GM03348 (cell line): Measurements from ENCODE around the gene EGFLAM.

ENCODE experiments used
- DNase-seq: peaks from one replicate; pipeline ENCODE4 v3.0.0; 2012; ENCODE audit warnings: low spot score

Gene EGFLAM

DNA sequence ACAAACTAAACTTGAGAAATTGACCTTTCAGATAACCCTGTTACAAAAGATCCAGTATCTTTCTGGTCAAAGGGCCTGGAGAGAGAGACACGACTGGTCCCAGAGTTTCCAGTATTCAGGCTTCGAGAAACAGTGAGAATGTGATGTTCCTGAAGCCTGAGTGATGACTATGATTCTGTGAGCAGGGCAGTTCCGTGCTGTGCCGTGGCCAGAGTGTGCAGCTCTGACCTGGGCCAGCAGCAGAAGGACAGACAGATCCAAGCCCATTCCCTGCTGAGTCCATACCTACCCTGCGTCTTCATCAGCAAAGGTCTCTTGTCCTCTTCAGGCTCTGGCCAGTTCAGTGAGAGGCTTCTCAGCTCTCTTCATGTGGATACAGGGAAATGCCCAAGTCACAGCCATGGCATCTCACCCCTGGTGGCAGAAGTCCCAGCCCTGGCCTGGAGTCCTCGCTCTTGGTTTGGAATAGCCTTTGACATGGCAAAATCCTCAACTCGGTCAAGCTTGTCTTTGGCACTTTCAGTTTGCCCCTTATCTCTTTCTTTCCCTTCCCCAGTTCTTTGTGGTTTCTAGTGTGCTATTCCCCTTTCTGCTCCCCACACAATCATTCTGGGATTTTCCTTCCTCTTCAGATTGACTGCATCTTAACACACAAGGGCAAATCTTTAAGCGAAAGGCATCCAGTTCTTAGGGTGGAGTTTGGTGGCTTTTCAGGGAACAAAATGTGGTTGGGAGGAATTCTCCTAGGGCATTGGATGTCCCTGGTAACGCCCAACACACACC, 190.4 kb downstream of the EGFLAM start:
- no peak for DNase-seq

DNA sequence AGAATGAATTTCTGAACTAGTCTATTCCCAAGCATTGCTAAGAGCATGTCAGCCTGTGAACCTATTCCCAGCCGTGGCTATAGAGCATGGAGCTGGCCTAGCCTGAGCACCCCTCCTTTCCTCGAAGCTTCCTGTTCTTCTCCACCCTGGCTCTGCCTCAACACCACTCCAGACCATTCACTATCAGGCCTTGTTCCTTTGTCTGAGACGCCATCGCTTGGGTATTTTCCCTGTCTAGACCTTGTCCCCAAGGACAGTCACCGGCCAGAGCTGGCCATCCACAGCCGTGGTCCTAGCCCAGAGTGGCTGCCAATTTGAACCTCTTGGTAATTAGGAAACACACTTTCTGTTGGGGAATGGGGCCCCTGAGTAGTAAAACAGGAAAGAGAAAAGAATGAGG, 192.3 kb downstream of the EGFLAM start:
- no peak for DNase-seq

DNA sequence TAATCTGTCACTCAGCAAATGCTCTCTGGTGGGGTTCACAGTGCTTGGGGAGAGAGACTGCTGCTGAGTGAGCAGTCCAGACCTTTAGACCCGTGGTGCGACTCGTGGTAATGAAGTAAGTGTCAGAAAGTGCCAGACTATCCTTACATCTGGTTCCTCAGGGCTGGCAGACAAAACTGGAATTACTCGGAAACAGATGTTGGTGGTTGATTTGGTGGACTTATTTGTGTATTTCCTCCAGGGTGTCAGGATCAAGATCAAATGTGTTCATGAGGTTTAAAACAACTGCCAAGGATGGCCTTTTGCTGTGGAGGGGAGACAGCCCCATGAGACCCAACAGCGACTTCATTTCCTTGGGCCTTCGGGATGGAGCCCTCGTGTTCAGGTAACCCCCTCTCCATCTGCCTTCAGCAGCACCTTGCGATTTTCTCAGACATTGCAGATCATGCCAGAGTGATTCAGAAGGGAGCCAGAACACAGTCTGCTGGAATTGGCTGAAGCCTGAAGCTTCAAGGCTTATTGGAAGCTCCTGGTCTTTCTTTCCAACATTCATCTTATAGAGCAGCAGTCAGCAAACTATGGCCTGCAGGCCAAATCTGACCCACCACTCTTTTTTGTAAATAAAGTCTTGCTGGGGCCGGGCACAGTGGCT, 192.8 kb downstream of the EGFLAM start:
- DNase-seq = peak; percentile 59

DNA sequence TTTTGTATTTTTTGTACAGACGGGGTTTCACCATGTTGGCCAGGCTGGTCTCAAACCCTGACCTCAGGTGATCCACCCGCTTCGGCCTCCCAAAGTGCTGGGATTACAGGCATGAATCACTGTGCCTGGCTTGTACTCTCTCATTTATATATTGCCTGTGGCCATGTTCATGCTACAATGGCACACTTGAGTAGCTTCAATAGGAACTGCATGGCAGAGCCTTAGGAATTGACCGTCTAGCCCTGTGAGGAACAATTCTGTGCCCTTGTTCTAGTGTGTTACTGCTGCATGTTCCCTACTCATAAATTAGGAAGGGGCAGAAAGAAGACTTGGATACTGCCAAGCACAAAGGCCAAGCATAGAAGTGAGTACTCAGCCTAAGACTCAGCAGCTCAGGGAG, 193.8 kb downstream of the EGFLAM start:
- DNase-seq = no peak

DNA sequence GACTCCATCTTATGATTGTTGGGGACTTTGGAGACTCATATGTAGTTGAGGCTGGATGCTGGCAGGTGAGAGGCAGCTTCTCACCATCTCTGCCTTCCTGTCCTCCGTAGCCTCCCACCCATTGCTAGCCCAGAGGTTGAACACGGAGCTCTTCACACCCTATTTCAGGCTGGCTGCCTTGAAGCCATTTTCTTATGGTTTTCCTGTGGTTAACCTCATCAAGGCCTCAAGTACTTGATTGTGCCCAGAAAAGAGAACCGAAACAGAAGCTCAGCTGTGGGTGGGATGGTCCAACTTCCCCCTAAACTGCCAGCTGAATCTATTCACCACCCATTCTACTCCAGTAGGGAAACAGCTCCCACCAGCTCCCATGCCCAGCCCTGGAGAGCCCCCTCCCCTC, 195.1 kb downstream of the EGFLAM start:
- DNase-seq = no peak

DNA sequence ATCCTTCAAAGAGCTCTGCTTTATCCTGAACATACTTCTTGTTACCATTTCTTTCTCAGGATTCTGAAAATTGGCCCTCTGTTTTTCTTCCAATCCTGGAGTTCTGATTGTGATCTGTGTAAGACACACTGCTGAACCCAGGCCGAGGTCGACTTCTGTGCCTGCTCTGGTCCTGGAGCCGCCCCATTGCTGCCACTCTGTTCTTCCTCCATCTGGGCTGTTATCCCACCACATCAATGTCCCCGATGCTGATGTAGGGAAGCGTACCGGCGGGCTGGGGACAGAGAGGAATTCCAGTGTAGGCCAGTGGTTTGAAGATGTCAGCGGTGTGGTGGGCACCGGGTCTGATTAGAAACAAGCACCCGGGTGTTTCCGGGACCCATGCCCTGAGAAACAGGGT, 195.6 kb downstream of the EGFLAM start:
- no peak for DNase-seq

DNA sequence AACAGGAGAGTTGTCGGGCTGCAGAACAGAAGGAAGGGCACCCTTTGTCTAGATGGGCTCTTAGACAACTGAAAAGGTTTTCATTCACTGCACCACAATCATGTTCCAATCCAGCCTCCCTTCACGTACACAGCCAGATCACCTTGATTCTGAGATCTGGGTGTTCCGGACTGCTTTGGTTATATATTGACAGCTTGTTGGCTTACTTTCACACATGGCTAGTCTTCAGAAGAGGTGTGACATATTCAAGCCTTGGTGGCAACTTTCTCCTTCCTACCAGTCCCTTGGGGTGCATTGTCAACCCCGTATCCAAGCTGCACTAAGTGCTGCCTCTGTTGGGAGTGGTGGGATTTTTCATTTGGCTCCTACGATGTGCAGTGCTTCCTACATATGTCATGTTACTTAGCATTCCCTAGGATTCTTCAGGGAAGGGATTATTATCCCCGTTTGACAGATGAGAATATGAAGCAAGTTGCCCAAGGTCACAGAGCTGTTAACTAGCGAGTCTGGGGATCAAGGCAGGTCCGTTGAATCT, 197.5 kb downstream of the EGFLAM start:
- DNase-seq = no peak

DNA sequence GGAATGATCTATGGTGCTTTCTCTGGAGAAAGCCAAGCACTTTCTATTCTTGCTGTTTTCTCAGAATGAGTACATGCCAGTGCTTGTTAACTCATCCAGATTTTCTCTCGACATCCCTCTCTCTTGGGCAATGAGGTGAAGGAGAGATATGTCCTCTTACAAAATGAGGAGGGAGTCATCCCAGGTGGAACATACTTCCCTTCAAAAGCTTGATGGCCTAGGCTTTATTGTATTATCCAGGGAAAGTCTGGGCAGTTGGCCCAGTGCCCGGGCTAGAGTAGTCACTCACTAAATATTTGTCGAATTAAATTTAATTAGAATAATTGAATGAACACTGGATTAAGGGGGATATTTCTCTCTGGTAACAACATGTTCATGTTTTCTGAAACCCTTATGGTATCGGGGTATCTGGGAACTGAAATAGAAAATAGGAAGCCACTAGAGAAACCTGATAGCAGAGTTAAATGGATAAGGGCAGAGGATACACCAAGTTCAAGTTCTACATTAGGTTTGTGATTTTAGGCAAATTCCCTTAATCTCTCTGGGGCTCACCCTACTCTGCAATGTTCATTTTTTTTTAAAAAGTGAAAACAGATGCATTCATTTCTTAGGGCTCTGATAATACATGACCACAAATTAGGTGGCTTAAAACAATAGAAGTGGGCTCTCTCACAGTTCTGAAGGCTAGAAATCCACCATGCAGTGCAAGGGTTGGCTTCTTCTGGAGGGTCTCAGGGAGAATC, 198.5 kb downstream of the EGFLAM start:
- DNase-seq = no peak

DNA sequence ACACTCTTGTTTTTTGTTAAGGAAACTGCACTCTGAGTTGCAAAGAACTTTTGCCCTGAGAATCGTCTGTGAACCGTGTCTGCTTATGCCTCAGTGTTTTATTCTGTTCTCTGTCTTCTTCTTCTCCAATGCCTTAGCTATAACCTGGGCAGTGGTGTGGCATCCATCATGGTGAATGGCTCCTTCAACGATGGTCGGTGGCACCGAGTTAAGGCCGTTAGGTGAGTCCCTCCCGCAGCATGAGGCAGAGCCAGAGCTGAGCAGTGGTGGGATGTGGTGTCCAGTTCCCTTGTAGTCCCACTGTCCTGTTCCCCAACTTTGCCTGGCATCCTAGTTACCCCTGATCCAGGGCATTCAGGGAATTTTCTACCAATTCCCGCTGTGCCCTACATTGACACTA, 199.8 kb downstream of the EGFLAM start:
- no peak for DNase-seq

DNA sequence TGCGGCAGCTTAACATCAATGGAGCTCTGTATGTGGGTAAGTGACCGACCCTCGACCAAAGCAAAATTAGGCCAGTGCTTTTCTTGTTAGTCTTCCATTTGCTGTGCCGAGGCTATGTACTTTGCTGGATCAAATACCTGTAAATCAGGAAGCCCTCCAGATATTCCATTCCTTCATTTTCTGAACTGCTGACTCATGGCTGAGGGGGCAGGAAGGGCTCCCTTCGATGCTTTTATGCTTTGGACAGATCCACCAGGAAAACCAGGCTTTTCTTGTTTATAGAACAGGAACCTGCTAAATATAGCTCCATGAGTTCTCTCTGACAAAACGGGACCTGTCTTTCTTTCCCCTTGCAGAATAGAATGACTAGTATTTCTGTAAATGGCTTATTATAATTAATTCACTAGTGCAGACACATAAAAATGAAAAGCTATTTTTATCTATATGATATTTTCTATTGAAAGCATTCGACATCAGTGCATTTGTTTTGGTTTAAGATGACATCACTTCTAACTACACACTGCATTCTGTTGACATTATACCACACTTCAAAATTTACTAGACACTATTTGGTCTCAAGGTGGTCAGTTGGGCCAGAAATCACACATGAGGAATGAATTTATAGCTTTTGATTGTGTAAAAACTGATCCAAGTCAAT, 204.7 kb downstream of the EGFLAM start:
- DNase-seq = no peak

DNA sequence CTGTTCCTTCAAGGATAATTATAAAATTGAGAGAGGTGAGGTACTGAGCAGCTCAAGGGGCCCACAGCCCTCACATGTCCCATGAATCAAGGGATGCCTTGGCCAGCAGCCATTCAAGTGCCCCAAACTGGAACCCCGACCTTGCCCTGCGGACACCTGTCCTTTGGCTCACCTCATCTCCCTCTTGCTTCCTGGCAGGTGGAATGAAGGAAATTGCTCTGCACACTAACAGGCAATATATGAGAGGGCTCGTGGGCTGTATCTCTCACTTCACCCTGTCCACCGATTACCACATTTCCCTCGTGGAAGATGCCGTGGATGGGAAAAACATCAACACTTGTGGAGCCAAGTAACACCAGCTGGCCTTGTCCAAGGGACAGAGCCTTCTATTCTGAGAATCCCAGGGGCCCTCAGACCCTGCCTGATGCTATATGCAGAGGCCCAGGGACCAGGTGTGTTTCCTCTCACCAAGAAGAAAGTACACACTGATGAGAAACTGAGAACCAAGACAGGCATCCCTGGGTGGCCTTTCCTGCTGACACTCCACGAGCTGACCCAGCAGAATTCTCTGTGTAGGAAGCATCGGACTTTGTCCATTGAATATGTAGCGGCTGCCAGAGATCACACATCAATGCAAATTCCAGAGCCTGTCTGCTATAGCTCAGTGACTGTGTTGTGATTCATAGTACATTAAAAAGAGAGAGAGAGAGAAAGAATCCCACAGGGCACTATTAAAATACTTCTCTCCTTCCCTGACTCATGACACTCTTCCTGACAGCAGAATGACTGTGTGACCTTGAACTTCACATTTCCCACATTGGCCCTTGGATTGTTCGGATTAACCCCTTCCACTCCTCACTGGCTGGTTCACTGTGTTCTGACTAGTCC, 205.5 kb downstream of the EGFLAM start:
- DNase-seq = peak; percentile 83

DNA sequence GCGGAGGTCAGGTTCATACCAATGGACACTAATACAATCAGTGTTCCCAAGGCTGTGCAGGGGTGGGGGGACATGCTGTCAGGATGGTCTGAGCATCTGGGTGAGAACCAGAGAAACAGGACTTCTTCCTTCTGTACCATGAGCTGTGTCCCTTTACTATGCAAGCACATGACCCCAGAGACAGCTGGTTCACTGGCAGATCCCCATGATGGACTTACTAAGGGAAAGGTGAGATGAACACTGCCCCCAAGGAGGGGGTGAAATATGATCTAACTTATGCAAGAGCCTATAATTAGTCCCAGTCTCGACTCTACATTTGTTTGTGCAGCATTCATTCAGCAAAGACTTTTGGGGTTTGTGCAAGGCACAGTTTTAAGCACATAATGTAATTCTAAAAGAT, 206.7 kb downstream of the EGFLAM start:
- no peak for DNase-seq

DNA sequence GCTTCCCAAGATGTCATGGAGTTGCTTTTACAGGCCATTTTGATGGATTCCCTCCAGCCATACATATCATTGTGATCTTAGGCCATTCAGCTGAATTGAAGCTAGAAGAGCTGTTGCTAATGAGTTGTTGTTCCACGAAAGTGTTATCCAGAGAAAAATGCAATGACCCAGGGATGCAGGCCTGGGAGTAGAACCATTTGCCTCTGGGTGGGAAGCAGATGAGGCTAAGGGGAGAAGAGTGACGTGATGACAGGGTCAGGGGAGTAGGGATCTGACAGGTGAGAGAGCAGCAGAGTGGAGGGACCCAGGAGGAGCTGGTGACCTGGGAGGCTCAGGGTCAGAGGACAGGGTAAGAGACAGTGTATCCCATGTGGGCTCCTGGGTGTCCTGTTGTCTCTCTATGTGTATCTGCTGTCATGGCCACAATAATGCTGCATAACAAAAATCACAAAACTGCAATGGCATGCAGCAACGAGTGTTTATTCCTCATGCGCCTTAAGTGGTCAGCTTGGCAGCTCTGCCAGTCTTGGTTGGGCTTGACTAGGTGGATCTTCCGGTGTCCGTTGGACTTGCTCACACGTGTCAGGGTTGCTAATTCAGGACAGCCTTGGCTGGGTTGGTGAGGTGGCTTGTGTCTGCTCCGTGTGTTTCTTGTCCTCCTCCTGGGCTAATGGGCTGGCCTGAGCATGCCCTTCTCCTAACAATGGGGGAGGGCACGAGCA, 207.5 kb downstream of the EGFLAM start:
- no peak for DNase-seq

DNA sequence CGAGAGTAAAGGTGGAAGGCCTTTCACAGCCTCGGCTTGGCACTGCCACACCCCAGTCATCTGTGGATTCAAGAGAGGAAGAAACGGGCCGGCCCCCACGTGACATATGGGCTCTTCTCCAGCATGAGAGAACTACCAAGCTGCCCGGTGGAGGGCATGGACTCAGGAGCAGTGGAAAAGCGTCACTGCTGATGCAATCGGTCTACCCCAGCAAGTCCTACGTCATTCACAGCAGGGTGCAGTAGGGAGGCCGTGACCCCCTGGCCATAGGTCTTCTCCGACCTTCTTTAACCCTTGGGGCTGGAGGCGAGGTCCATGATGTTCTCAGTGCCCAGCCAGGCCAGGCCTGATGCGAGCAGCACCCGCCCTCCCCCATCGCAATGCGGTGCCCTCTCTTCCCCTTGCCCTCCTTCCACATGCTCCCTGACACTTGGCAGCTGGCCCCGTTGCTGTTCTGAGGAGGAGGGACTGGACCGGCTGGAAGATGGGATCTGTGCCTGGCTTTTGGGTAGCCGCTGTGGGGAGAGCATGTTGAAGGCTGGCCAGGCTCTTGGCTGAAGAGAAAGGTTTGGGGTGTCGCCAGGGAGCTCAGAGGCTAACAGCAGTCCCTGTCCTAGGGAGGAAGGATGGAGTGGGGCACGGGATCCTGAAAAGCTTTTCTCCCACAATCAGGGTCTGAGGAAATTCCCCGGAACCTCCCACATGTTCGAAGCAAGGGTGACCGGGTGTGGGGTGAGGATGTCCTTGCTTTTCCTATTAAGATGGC, 208.2 kb downstream of the EGFLAM start:
- DNase-seq = peak; percentile 57

DNA sequence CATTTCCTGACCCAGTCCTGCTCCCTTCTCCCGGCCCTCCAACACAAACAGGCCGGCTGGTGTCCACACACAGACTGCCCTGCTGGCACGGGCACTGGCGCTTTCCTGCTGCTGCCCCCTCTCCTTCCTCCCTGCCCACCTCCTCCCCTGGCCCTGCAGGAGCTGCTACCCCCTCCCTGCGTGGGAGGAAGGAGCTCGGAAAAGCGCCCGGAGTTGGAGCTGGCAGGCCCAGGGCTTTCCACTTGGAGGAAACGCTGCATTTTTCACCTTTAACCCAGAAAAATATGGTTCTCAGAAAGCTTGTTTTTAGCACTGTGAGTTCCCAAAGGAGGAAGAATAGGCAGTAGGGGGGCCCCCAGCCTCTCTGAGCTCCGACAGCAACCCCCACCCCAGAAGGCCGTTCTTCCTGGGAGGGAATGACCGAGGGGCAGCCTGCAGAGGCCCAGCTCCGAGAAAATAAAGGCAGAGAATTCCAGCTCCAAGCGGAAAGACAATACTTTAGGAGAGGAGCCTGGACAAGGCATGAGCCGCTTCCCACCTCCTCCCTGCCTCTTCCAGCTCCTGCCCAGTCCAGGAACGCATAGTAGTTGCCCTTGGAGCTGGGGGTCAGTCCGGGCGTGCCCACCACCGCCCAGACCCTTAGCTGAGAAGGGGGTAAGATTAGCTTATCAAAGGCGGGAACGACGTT, 209.1 kb downstream of the EGFLAM start:
- DNase-seq = peak; percentile 66

DNA sequence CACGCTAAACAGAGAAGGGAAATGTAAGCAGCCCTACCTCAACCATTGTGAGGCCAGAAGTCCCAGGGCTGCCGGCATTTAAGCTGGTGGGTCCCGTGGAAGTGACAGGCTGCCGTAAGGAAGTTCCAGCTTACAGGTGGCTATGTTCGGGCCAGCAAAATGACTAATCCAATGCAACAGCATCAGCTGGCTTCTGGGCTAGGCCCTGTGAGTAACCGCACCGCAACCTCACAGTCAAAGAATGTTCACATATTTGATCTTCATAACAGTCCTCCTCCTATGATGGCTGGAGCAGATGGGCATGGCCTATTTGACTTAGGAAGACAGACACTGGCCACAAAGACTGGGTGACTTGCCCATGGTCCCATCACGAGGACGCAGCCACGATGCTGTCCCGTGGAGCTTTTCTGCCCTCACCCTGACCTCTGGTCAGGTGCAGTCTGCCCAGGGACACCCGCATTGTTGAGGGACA, 209.9 kb downstream of the EGFLAM start:
- DNase-seq = peak; percentile 91

DNA sequence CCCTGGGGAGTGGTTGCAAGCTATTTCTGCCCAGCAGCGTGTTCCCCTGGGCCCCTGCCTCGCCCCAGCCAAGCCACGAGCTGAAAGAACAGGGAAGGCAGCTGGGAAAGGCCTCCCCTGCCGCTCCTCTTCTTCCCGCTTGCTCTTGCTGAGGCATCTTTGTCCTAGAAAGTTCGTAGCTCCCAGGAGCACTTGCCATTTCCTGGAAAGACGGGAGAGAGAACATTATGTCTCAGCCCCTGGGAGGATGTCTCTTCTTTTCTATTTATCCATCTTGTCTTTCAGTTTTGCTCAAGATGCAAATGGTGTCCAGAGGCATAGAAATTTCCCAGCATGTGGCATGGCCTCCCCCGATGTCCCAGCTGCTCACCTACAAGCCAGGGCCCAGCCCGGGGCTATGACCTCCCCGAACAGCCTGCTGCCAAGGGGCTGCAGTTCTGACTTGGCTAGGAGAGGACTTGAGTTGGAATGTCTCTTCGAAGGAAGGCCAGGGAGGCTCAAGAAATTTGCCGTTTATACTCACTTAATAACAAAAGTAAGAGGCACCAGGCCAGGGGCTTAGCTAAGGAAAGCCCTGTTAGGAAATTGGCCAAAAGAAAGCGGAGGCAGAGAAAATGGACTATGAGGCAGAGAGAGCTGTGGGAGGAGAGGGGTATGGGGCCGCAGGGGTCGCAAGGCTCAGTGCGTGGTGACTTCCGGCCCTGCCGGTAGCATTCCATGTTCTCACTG, 210.8 kb downstream of the EGFLAM start:
- DNase-seq = no peak

DNA sequence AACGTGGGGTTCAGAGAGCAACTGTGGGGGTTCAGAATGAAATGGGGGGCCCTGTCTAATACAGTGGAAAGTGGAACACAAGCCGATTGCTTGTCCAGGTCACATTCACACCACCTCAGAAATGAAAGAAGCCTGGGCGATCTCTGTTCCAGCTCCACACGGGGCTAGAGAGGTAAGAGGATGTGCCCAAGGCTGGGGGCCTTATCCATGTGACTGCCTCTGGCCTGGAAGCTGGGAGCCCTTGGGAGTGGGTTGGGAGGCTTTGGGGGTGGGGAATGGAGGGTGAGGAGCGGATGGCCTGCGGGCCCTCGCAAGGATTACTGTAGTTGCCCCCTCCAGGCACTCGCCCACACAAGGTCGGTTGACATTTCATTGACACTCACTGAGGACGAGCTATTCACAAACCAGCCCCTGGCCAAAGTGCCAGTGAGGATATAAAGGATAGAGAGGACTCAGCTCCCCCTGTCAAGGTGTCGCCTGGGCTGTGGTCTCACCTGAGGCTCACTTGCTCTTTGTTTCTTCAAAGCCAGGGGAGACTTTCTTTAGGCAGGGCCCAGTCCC, 211.4 kb downstream of the EGFLAM start:
- no peak for DNase-seq
